Stimulated activated CD4-positive, alpha-beta T cell treated with anti-CD3 and anti-CD28 coated beads, Interleukin-1b, Interleukin-23, amount 100 ng/mL, for 1 hour (primary cell): ENCODE measurements around the gene FOXN3.
"Not testable (repeated sequence)": the region's sequence is repeated elsewhere in the genome, so short reads cannot be mapped to it uniquely, and the experiment has no call there.

Experiments
- DNase-seq, 2 donors: peaks; one replicate each; pipeline ENCODE4 v3.0.0-alpha.2; 2020; ENCODE audit warnings: low read depth in 2 of 2

Gene FOXN3

DNA sequence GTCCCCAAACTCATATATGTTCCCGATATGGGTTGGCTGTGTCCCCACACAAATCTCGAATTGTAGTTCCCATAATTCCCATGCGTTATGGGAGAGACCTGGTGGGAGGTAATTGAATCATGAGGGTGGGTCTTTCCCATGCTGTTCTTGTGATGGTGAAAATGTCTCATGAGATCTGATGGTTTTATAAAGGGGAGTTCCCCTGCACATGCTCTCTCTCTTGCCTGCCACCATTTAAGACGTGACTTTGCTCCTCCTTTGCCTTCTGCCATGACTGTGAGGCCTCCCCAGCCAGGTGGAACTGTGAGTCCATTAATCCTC, 166.4 kb downstream of the FOXN3 start:
- not testable (repeated sequence) for DNase-seq

DNA sequence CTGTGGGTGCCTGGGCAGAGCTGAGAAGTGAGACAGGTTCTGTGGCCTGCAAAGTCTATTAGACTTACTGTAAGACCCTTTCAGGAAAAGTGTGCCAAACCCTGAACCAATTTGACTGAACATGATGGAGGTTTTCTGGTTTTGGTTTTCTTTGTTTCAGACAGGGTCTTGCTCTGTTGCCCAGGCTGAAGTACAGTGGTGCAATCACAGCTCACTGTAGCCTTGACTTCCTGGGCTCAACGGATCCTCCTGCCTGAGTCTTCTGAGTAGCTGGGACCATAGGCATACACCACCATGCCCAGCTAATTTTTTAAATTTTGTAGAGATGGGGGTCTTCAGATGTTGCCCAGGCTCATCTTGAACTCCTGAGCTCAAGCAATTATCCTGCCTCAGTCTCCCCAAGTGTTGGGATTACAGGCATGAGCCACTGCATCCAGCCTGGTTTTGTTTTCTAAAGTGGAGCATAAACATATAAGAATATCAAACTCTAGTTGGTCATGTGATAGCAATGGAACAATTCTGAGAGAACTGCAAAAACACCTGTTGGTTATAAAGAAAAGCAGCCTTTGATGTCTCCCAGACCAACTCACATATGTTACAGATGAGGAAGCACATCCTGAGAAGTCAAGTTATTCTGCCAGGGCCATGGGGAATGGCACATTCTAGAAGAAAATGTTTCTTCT, 166.9 kb downstream of the FOXN3 start:
- DNase-seq: no peak

DNA sequence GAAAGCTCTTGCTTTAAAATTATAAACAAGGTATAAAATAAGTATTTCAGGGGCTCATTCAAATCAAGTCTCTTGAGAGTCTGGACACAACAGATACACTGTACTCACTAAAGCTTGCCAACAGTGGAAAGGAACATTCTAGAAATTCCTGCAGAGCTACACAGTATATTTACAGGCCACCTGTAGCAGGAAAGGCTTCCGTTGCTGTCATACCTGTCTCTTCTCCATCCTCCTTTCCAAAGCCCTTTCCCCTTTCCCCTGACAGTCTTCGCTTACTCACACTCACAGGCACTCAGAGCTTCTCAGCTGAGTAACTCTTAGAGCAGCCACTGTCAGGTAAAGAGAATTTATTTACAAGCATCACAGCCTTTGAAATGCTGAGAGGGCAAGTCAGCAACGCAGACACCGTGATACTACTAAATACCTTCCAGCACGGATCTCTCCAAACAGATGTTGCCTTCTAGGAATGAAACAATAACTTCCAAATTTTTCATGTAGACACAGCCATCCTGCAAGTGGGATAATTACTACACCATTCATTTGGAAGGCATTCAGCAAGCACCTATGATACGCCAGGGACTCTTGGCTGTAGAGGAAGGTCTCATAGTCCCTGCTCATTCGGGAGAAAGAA, 167.9 kb downstream of the FOXN3 start:
- no peak for DNase-seq

DNA sequence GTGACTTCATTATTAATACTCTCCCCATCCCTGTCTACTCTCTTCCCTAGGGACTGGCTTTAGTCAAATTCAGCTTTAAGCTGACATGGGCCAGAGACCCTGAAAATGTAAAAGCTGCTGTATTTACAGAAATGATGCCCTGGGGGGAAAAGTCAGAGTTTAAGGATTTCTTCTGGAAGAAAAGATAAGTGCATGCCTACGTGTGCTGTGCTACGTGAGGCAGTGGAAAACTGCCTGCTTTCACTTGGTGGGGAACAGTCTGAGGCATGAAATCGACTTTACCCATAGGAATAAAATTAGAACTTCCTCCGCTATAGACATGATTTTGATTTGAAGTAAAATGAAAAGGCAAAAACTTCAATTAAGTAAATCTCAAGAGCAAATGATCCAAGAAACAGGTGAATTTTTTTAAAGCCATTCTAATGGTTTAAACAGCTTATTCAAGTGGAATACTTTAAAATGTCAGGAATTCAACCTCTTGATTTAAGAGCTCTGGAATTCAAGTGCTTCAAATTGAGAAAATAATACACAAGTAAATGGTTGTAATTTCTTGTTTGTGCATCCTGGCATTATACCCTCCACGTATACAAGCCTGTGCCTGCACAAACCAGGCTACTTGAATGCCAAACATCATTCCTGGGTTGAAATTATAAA, 168.5 kb downstream of the FOXN3 start:
- DNase-seq: no peak

DNA sequence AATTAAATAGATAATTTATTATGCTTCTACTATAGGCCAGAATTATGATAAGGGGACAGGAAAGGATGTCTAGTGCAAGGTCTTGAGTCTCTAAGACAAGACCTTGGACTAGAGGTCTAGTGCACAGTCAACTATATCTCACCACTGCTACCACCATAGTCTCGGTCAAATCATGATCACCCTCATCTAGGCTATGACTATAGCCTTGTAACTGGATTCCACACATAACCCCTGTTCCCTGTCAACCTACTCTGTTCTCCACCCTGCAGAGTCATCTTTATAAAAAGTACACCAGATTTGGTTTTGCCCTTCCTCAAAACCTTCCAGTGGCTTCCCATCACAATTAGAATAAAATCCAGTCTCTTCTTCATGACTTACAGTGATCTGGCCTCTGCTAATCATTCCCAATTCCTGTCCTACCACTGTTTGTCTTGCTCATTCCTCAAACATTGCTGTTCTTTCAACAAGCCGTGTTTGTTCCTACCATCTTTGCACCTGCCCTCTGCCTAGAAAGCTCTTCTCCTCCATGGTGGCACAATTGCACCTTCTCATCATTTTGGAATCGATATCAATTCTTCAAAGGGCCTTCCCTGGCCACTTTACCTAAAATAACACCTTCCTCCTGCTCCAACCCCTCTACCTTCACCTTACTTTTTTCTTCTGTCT, 169.4 kb downstream of the FOXN3 start:
- DNase-seq: no peak

DNA sequence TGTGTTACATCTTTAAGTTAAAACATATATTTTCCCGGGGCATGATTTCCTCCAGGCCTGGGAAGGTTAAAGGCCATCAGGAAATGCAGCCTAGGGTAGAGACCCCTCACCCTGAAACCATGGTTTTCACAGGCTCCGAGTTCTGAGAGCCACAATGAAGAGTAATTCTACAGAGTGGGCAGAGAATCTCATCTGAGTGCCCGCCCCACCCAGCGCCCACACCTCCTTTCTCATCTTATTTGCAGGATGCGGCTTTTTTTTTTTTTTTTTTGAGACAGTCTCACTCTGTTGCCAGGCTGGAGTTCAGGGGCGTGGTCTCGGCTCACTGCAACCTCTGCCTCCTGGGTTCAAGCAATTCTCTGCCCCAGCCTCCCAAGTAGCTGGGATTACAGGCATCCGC, 170.7 kb downstream of the FOXN3 start:
- DNase-seq: no peak

DNA sequence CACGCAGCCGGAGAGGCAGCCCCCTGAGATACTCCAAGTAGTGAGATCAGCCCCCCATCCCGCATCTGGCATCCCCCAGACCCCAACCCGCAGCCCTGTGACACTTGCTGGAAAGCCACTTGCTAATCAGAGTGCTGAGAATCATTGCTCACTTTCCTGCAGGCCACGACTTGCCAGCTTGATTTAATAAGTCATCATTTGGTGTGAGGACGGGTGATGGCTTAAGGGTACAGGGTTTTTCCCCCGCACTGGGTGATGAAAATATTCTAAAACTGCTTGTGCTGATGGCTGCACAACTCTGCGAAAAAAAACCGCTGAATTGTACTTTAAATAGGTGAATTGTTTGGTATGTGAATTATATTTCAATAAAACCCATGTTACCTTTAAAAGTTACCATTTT, 171.2 kb downstream of the FOXN3 start:
- DNase-seq: no peak

DNA sequence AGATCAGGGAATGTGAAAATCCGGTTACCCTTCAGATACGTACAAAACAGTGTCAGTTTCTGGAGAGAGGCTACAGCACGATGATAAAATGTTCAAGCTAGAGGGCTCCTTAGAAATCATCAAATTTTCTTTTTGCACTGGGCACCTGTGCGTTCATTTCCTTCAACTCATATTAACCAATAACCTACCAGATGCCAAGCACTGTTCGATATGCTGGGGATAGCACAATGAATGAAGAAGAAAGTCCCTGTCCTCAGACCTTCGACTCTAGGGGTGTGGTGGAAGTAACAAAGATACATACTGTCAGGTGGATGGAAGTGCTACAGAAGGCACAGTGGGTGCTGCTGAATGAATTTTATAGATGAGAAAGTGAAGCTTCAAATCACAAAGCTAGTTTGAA, 172.3 kb downstream of the FOXN3 start:
- no peak for DNase-seq

DNA sequence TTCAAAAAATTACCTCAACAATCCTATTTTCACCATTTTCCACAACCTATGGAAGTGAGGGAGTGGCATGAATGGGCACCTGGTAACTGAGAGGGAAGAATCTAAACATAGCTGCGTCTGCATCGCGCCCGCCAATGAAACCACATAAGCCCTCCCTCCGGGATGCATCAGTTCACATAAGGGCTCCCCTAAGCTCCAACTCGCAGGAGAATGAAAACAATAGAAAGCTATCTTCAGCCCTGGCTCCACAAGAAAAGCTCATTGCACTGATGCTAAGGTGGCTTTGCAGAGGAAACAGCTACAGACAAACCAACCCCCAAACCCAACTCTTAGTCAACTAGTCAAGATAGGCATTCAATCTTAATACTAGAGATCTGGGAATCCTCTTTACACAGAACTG, 173.3 kb downstream of the FOXN3 start:
- DNase-seq: no peak

DNA sequence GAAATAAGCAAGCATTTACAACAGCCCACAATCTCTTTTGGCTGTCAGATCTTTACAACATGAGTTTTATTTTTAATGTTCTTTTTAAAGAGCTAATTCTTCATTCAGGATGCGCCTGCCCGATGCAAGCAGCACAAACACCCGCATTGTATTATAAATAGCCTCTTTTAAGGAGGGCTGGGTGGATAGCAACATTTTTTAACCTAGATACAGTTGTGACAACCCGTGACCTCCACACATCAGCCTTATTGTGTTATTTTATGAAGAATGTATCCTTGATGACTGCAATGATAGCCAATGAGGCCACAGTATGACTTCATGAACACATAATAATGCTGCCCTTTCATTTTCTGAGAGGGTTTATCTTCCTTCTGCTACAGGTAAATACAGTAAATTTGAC, 173.7 kb downstream of the FOXN3 start:
- DNase-seq: no peak

DNA sequence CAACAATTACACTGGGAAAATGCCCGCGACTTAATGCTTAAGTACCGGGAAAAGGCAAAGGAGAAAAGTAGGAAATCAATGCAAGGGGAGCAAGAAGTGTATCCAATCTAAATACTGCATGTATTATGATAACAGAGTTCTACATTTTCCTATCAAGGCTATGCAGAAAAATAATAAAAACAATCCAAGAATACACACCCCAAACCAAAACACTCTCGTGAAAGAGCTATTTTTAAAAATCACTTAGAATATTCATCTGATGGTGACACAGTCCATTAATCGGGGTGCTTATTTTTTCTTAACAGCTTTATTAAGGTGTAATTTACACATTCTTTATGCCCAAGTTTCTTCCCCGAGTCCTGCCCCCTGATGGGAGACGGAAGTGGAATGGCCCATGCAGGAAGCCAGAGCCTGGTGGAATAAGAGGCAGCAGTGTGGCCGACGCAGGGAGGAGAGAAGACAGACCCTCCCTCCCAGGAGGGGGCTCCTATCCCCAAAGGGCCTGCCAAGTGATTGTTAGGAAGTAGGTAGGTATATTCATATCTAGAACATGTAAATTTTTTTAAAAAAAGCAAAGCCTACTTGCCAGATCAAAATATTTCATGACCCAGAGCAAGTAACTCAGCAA, 174.3 kb downstream of the FOXN3 start:
- no peak for DNase-seq

DNA sequence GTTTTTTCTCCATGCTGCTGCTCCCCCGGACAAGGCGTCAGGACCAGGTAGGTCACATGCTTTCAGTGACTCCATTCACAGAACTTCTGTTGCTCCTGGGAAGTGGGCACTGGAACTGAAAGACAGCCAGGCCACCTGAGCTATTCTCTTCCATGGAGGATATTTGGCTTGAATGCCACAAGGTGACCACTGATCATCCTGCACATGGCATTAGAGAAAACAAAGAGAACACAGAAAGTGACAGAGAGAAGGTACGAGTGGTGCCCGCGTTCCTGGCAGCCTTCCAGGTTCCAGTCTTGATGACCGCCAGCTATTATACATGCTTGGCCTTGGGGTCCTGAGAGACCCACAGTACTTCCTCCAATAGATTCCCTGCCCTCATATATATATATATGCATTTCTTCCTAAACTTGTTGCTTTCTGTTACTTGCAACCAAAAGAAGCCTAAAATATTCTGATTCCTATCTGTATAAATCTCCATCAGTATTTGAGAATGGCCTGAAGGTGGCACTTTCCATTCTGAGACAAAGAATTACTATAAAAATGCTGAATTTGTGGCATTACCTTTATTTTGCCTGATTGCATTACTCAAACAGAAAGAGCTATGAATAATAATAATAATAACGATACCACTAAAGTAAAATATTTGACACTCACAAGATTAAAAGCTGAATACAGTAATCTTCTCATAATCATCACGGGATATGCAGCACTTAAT, 174.9 kb downstream of the FOXN3 start:
- no peak for DNase-seq

DNA sequence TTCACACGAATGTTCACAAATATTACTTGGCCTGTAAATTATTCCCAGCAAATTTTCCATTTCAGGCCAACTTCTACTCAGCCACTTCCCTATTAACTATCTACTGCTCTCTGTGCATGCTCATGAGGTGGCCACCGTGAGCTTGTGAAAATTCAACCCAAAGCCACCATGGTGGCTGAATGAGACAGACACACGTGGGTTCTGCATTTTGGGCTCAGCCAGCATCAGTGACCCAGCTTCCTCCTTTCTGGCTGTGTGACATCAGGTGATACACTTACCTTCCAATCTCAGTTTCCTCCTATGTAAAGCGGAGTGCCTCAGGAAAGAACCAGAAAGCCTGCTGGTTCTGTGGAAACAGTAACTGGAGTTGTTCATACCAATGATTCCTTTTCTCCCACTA, 175.8 kb downstream of the FOXN3 start:
- no peak for DNase-seq

DNA sequence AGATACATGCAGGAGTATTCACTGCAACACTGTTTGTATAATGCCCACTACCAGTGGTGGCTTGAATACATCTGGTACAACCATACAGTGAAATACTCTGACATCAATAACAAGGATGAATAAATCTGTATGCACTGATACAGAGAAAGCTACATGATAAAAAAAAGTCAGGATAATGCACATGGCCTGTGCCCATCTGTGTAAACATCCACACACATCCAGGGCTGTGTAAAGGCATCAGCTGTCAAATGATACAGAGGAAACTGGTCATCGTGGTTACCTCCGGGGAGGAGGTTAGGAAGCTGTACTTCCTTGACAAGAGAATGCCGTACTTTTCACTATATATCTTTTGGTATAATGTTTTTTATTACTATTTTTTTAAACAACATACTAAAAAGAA, 176.6 kb downstream of the FOXN3 start:
- no peak for DNase-seq

DNA sequence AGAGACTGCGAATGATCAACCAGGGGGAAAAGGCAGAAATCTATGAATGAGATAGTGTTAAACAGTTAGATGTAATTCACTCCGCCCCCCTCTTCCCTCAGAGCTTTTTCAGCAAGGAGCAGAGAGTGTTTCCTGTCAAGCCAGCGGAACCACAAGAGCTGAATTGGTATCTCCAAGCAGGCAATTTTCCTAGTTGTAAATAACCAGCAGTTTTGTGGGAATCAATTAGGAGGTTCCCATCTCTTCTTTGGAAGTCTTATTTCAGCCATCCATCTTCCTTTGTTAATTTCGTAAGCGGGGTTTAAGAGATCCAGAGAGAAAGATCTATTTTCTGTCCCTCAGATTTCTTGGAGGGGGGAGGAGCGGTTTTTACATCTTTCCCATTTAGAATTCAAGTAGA, 178.0 kb downstream of the FOXN3 start:
- DNase-seq: no peak

DNA sequence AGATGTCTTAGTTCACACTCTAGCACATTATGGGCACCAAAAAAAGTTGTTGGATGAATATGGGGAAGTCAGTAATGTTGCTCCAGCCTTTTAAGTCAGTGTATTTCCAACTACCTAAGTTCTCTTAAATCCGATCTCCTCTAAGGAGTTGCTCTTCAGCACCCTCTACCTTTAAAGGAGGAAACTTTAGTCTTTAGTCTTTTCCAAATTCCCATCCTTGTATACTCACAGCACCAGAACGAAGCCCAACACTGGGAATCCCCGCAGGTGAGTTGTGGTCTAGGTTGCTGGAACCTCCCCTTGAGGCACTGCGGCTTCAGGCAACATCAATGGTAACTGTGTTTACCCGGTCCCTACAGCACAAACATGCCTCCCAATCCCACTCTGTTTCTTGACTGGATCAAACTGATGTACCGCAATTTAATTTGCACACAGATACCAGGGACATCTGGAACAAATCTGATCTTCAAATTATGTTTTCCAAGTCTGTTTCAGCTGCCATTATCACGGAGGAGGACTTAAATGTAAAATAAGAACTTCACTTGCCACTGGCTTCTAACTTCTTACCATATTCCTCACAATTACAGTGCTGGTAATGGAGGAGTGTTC, 179.0 kb downstream of the FOXN3 start:
- no peak for DNase-seq

DNA sequence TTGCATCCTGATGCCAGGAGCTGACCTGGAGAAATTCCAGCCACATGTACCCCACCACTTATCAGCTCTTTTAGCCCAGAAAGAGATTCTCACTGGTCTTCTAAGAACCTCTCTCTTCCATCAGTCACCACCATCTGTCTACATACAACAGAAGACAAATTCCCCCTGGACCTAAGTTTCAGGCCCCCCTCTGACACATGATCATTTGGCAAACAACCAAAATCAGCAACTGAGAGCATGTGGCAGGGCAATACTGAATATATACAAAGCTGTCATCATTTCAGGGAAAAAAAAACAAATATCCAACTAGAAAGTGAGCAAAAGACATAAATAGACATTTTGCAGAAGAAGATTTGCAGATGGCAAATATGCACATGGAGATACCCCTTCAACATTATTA, 180.2 kb downstream of the FOXN3 start:
- no peak for DNase-seq

DNA sequence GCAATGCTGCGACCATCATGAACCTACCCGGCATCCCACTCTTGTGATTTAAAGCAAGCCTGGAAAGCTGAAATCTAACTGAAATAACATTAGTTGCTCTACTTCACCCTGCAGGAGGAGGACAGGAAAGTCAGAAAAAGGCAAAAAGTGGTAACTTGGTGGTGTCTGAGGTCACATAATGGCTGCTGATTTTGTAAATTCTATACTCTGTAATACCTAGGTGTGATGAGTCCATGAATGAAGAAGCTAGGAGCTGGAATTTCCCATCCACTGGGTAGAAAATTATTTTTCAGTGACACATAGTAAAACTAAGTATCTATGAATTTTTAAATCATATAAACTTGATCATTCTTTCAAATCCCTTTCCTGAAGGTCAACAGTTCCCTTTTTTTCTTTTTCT, 183.8 kb downstream of the FOXN3 start:
- no peak for DNase-seq

DNA sequence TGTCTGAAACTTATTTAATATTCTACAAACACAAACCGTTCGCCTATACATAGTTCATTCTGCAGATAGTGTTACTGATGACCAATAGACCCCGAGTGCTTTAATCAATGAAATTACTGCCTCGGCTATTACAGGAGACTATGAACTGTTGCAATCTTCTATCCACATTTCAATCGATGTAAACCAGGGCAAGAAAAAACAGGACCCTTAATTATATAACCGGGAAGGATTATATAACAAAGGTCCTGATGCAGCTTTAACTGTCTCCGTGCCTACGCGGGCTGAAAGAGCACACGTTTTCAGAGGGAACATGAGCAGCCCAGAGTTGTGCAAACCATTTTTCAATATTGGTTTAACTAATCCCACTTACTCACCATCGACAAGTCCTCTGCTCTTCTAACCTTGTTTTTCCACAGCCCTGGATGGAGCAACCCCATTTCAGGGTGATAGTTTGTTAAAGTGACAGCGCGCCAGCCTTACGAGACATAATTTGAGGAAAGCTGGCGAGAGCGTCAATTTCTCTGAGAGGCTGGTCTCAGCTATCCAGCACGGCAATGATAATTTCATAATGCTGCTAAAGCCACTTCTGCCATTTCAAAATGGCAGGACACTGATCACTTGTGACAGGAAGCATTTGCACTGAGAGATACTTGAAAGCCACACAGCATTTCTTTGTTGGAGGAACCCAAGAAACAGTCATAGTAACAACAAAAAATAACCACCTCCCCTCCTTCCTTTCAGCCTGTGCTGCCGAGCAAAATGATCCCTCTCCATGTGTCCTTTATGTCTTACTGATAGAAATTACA, 184.6 kb downstream of the FOXN3 start:
- DNase-seq: no peak

DNA sequence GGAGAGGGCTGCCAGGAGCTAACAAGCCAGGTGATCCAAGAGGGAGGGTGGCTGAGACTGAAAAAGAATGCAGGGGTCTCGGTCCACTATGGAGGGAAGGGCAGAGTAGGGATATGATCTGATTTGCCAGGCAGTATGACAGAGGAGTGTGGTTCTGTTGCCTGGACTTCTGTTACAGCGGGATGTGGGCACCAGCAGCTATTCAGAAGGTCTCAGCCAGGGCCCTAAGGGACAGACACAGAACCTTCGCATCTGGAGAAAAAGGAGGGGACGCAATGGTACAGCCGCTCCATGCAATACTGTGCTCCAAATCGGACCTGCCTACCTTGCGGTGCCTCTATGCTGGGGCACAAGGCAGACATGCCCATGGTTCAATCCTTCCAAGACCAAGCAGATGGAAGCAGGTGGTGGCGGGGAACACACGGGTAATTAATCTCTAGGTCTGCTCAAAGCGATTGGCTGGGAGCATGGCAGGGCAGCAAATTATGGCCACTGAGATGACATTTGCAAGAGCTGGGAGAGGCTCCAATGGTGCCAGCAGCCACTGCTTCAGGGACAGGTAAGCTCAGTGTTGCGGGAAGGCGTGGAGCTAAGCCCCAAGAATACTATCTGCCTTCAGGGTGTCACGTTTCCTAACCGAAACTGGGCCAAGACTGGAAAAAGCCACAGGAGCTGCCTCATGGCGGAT, 185.5 kb downstream of the FOXN3 start:
- DNase-seq: no peak
